Measurements from ENCODE around the gene KRT1. TPM values are rescaled to one million over a fixed set of nuclear protein-coding genes. Genes with fewer than 3 reads are reported as not detected.

Gene KRT1
- total and polyA plus RNA-seq, 2 donors (not counting 1 experiment from before 2014, with no cell fraction given): not detected

- Histone ChIP-seq H3K27ac (ENCODE audit: low read length in 2 of 2) (no peak overlapping the region), H3K79me2 (ENCODE audit: control insufficient read depth, insufficient read depth, low read length) (no peaks in the 10 kb centered on the region), H3K27me3 (replicated peaks in 1 of 4; ENCODE audit: control extremely low read depth in 1 of 4, control insufficient read depth in 3 of 4, insufficient read depth in 4 of 4, low read length in 3 of 4) (peaks cover 0 to 4% (median 0%) of the 10 kb centered on the region in 4 experiments), H3K9me3 (ENCODE audit: control extremely low read depth in 1 of 3, control insufficient read depth in 2 of 3, insufficient read depth in 1 of 3, low read length in 2 of 3) (no peaks in the 10 kb centered on the region), H3K4me3 (ENCODE audit: control extremely low read depth in 1 of 5, extremely low read depth in 1 of 5, insufficient read depth in 1 of 5, low read depth in 2 of 5, low read length in 4 of 5) (no peak overlapping the region), H2AFZ (ENCODE audit: insufficient read depth, low read depth, low read length, poor library complexity, severe bottlenecking) (no peak overlapping the region), H4K20me1 (ENCODE audit: control insufficient read depth, insufficient read depth, low read length, poor library complexity, severe bottlenecking) (no peaks in the 10 kb centered on the region), H3K4me1 (ENCODE audit: control insufficient read depth in 2 of 2, insufficient read depth in 2 of 2, low read length in 2 of 2) (no peaks in the 10 kb centered on the region), H3K9ac (ENCODE audit: low read length) (no peak overlapping the region), H3K4me2 (replicated peaks; ENCODE audit: low read depth, low read length, poor library complexity, severe bottlenecking) (no peak overlapping the region), H3K36me3 (replicated peaks in 1 of 2; ENCODE audit: control extremely low read depth in 1 of 2, control insufficient read depth in 1 of 2, extremely low read depth in 1 of 2, insufficient read depth in 2 of 2, low read length in 1 of 2) (no peaks in the 10 kb centered on the region)
- Mint-ChIP-seq H3K4me1 (no peaks in the 10 kb centered on the region), H3K9me3 (ENCODE audit: insufficient read depth) (no peaks in the 10 kb centered on the region), H3K27me3 (peaks cover 14% of the 10 kb centered on the region), H3K4me3 (no peak overlapping the region), H3K27ac (no peak overlapping the region)
- ChIA-PET CTCF (no interaction called here), POLR2A (no interaction called here)
- no peak for TF ChIP-seq EZH2 (IDR thresholded peaks at IDR 0.05; ENCODE audit: borderline replicate concordance, insufficient read depth, low read depth, low read length, poor library complexity, severe bottlenecking)
- DNase-seq (no peak), ATAC-seq (ENCODE audit: low read depth) (no peak)
- intact Hi-C loops (cut with micrococcal nuclease): no loop called here
- 67% methylated on average over 1 of the region's 2 CpGs for WGBS (ENCODE audit: insufficient coverage)
Measured at GRCh38 chr12:52726451-52726850, 46.2 kb upstream of the KRT1 start.

- intact Hi-C loops (cut with micrococcal nuclease): no loop called here
- H3K27me3 Mint-ChIP-seq: peaks cover 14% of the 10 kb centered on the region
- ATAC-seq (ENCODE audit: low read depth) (no peak), DNase-seq (no peak)
- Histone ChIP-seq H3K27ac (ENCODE audit: low read length in 2 of 2) (no peak overlapping the region), H3K4me3 (ENCODE audit: control extremely low read depth in 1 of 5, extremely low read depth in 1 of 5, insufficient read depth in 1 of 5, low read depth in 2 of 5, low read length in 4 of 5) (no peak overlapping the region), H3K4me1 (ENCODE audit: control insufficient read depth in 2 of 2, insufficient read depth in 2 of 2, low read length in 2 of 2) (no peaks in the 10 kb centered on the region), H3K36me3 (replicated peaks in 1 of 2; ENCODE audit: control extremely low read depth in 1 of 2, control insufficient read depth in 1 of 2, extremely low read depth in 1 of 2, insufficient read depth in 2 of 2, low read length in 1 of 2) (no peaks in the 10 kb centered on the region), H3K9ac (ENCODE audit: low read length) (no peak overlapping the region), H2AFZ (ENCODE audit: insufficient read depth, low read depth, low read length, poor library complexity, severe bottlenecking) (no peak overlapping the region), H3K79me2 (ENCODE audit: control insufficient read depth, insufficient read depth, low read length) (no peaks in the 10 kb centered on the region), H4K20me1 (ENCODE audit: control insufficient read depth, insufficient read depth, low read length, poor library complexity, severe bottlenecking) (no peaks in the 10 kb centered on the region), H3K27me3 (replicated peaks in 1 of 4; ENCODE audit: control extremely low read depth in 1 of 4, control insufficient read depth in 3 of 4, insufficient read depth in 4 of 4, low read length in 3 of 4) (peaks cover 0 to 4% (median 0%) of the 10 kb centered on the region in 4 experiments), H3K4me2 (replicated peaks; ENCODE audit: low read depth, low read length, poor library complexity, severe bottlenecking) (no peak overlapping the region), H3K9me3 (ENCODE audit: control extremely low read depth in 1 of 3, control insufficient read depth in 2 of 3, insufficient read depth in 1 of 3, low read length in 2 of 3) (no peaks in the 10 kb centered on the region)
- H3K4me1 Mint-ChIP-seq: no peaks in the 10 kb centered on the region
- no peak overlapping the region for H3K4me3 Mint-ChIP-seq
- CTCF ChIA-PET: no interaction called here
- POLR2A ChIA-PET: no interaction called here
- no peak overlapping the region for H3K27ac Mint-ChIP-seq
- H3K9me3 Mint-ChIP-seq (ENCODE audit: insufficient read depth): no peaks in the 10 kb centered on the region
- TF ChIP-seq CTCF (IDR thresholded peaks at IDR 0.05): no peak
- TF ChIP-seq EZH2 (IDR thresholded peaks at IDR 0.05; ENCODE audit: borderline replicate concordance, insufficient read depth, low read depth, low read length, poor library complexity, severe bottlenecking): no peak
- 76% methylated on average over 3 of the region's 3 CpGs for WGBS (ENCODE audit: insufficient coverage)
Measured at GRCh38 chr12:52724384-52724783, 44.2 kb upstream of the KRT1 start.
